Panc1 (cell line): Measurements from ENCODE around the gene CEP250. TPM values are rescaled to one million over a fixed set of nuclear protein-coding genes. Genes with fewer than 3 reads are reported as not detected.

ENCODE experiments used
- ATAC-seq: fragments of 200-7000 bp; cut with Tn5 transposase; 2 replicates; pipeline ENCODE4 v1.9.1; 2020; ENCODE audit warnings: mild to moderate bottlenecking, moderate library complexity
- BruUV-seq: library from RNA; stranded (reverse); fragments of 400-500 nt; replicated peaks from 2 replicates; lab custom pipeline; 2021; lab: Mats Ljungman, UMichigan
- CTCF ChIA-PET: fragments of 300-600 bp; sonication (Branson Sonifier 250); formaldehyde crosslinking; loops from one replicate; lab custom pipeline; 2022; ENCODE audit warnings: antibody characterized with exemption; lab: Charles Lee
- POLR2A ChIA-PET: fragments of 300-600 bp; sonication (Branson Sonifier 250); formaldehyde crosslinking; loops from one replicate; lab custom pipeline; 2022; ENCODE audit warnings: antibody characterized with exemption; lab: Charles Lee
- DNase-seq: peaks from one replicate; pipeline ENCODE4 v3.0.0-alpha.2; 2010; ENCODE audit warnings: low read depth, low spot score
- H3K27ac ChIP-seq: 2 replicates; pipeline ENCODE4 v1.5.1; 2011; ENCODE audit warnings: mild to moderate bottlenecking, low read length, inconsistent platforms
- H3K27me3 ChIP-seq: fragments of 200-500 bp; sonication (Bioruptor generic); 2 replicates; pipeline ENCODE4 v1.6.0; 2014; ENCODE audit warnings: low read length, inconsistent platforms; ENCODE audit not compliant: control insufficient read depth, insufficient read depth
- H3K36me3 ChIP-seq: fragments of 200-500 bp; sonication (Bioruptor generic); 2 replicates; pipeline ENCODE4 v1.5.1; 2014; ENCODE audit warnings: inconsistent platforms, mild to moderate bottlenecking, low read length, moderate library complexity; ENCODE audit not compliant: control insufficient read depth, insufficient read depth
- H3K4me1 ChIP-seq: 2 replicates; pipeline ENCODE4 v1.5.1; 2011; ENCODE audit warnings: inconsistent platforms, mild to moderate bottlenecking, low read length, moderate library complexity; ENCODE audit not compliant: control insufficient read depth, insufficient read depth
- H3K4me3 ChIP-seq, 2 experiments: 2 replicates each; pipeline ENCODE4 v1.5.1; 2011 to 2012; ENCODE audit warnings: low read depth in 2 of 2, low read length in 2 of 2, mild to moderate bottlenecking in 2 of 2, inconsistent platforms in 1 of 2, moderate library complexity in 1 of 2
- H3K9me3 ChIP-seq: fragments of 200-500 bp; sonication (Bioruptor generic); 2 replicates; pipeline ENCODE4 v1.5.1; 2014; ENCODE audit warnings: low read depth, mild to moderate bottlenecking, inconsistent platforms, low read length, moderate library complexity; ENCODE audit not compliant: control insufficient read depth, insufficient read depth
- CTCF ChIP-seq: fragments of 450-650 bp; IDR thresholded peaks from 2 replicates; pipeline ENCODE4 v1.5.1; 2017; ENCODE audit warnings: mild to moderate bottlenecking
- POLR2AphosphoS5 ChIP-seq: IDR thresholded peaks from 2 replicates; pipeline ENCODE4 v1.6.1; 2012; ENCODE audit warnings: mild to moderate bottlenecking, low read depth, low read length, moderate library complexity
- REST ChIP-seq, 2 experiments: IDR thresholded peaks; 2 replicates each; pipeline ENCODE4 v1.6.1; 2011 to 2012; ENCODE audit warnings: low read depth in 2 of 2, control low read depth in 1 of 2, low read length in 1 of 2, mild to moderate bottlenecking in 1 of 2, moderate library complexity in 1 of 2; ENCODE audit not compliant: insufficient read depth in 1 of 2
- SIN3A ChIP-seq: IDR thresholded peaks from 2 replicates; pipeline ENCODE4 v1.6.1; 2012; ENCODE audit warnings: low read depth, mild to moderate bottlenecking, low read length, moderate library complexity, borderline replicate concordance; ENCODE audit not compliant: insufficient read depth
- TCF7L2 ChIP-seq: IDR thresholded peaks from 2 replicates; pipeline ENCODE4 v1.6.1; 2011; ENCODE audit warnings: mild to moderate bottlenecking, low read depth, low read length, inconsistent platforms
- in situ Hi-C: cut with HindIII; loops from 2 replicates; pipeline ENCODE4 v1.10.0; 2016; ENCODE audit warnings: low sequenced_read_pairs, low pct_unique_long_range_greater_than_20kb
- intact Hi-C: fragments of 100-400 bp; cut with micrococcal nuclease; formaldehyde crosslinking; loops from one replicate; pipeline ENCODE4 v1.10.0; 2022; ENCODE audit not compliant: unreplicated experiment
- total RNA-seq: library from RNA; stranded (reverse); gene quantifications from one replicate; pipeline ENCODE4 v1.2.1, GENCODE V29; 2021; ENCODE audit not compliant: unreplicated experiment

Gene CEP250
- total RNA-seq, 1 experiment from 2014 or later, result 82.5 TPM

GRCh38 chr20:35487479-35487878 lies 32.1 kb downstream of the CEP250 start:
- POLR2A ChIA-PET, result no interaction called here
- no TSS peak for BruUV-seq
- no peaks in the 10 kb centered on the region for H3K27me3 ChIP-seq
- H3K4me1 ChIP-seq, result no peaks in the 10 kb centered on the region
- intact Hi-C loops, result no loop called here
- no peak overlapping the region for H3K27ac ChIP-seq
- peaks cover 3% of the 10 kb centered on the region; the same call in 1 of the 2 replicates for H3K36me3 ChIP-seq
- DNase-seq (no peak), ATAC-seq (no peak)
- CTCF ChIA-PET, result no interaction called here
- in situ Hi-C loops, result no loop called here
- H3K4me3 ChIP-seq, result no peak overlapping the region
- TF ChIP-seq POLR2AphosphoS5 (no peak), SIN3A (no peak), TCF7L2 (no peak), CTCF (no peak), REST (IDR thresholded peaks at IDR 0.05; ENCODE audit: insufficient read depth in 1 of 2, low read depth in 2 of 2, low read length in 1 of 2) (no peak)
- no peaks in the 10 kb centered on the region for H3K9me3 ChIP-seq

- ChIA-PET POLR2A (no interaction called here), CTCF (interaction anchor here (0.5 kb wide), 1 partner anchor 61 kb away, joined by 4 read pairs; no protein-coding TSS in a partner anchor)
- H3K4me3 ChIP-seq, result no peak overlapping the region
- no peak for ATAC-seq
- TF ChIP-seq POLR2AphosphoS5, result no peak
- no peak for TF ChIP-seq REST (IDR thresholded peaks at IDR 0.05; ENCODE audit: insufficient read depth in 1 of 2, low read depth in 2 of 2, low read length in 1 of 2)
- TF ChIP-seq TCF7L2, result no peak
- no peak for TF ChIP-seq SIN3A
- TF ChIP-seq CTCF, result no peak
- no peaks in the 10 kb centered on the region for H3K27me3 ChIP-seq
- H3K36me3 ChIP-seq, result 0 out of 2 replicates have a peak, but pooled peaks cover 3% of the 10 kb centered on the region
- H3K9me3 ChIP-seq, result no peaks in the 10 kb centered on the region
- in situ Hi-C loops, result no loop called here
- no peak for DNase-seq
- H3K27ac ChIP-seq, result no peak overlapping the region
- H3K4me1 ChIP-seq, result no peaks in the 10 kb centered on the region
- no TSS peak for BruUV-seq
- intact Hi-C loops, result no loop called here
Measured at GRCh38 chr20:35489717-35490116, 34.3 kb downstream of the CEP250 start.
